NCI-H2171 (cell line): Measurements from ENCODE around the gene TNFRSF1A.
"Not testable (repeated sequence)": the region's sequence is repeated elsewhere in the genome, so short reads cannot be mapped to it uniquely, and the experiment has no call there.

Experiments used
- DNase-seq: peaks from one replicate; lab custom pipeline; 2025; lab: John Stamatoyannopoulos, UW

Gene TNFRSF1A

GRCh38 chr12:6302621-6303020 lies 39.3 kb downstream of the TNFRSF1A start:
- no peak for DNase-seq

GRCh38 chr12:6301721-6302120 lies 40.2 kb downstream of the TNFRSF1A start:
- no peak for DNase-seq

- DNase-seq: no peak
Observed at GRCh38 chr12:6297170-6297569, 44.7 kb downstream of the TNFRSF1A start.

- no peak for DNase-seq
Observed at GRCh38 chr12:6295094-6295811, 46.6 kb downstream of the TNFRSF1A start.

GRCh38 chr12:6294156-6295093 lies 47.5 kb downstream of the TNFRSF1A start:
- DNase-seq: no peak

- no peak for DNase-seq
Observed at GRCh38 chr12:6292606-6293005, 49.3 kb downstream of the TNFRSF1A start.

GRCh38 chr12:6289906-6290305 lies 52.0 kb downstream of the TNFRSF1A start:
- not testable (repeated sequence) for DNase-seq

- DNase-seq: not testable (repeated sequence)
Observed at GRCh38 chr12:6289081-6289480, 52.8 kb downstream of the TNFRSF1A start.

GRCh38 chr12:6288235-6288634 lies 53.6 kb downstream of the TNFRSF1A start:
- DNase-seq: no peak

GRCh38 chr12:6285532-6286306 lies 56.2 kb downstream of the TNFRSF1A start:
- DNase-seq: no peak

GRCh38 chr12:6285063-6285477 lies 56.8 kb downstream of the TNFRSF1A start:
- peak; percentile 78 for DNase-seq

GRCh38 chr12:6284273-6284672 lies 57.6 kb downstream of the TNFRSF1A start:
- DNase-seq: no peak

- no peak for DNase-seq
Observed at GRCh38 chr12:6282453-6282840, 59.4 kb downstream of the TNFRSF1A start.

GRCh38 chr12:6281081-6281809 lies 60.6 kb downstream of the TNFRSF1A start:
- DNase-seq: no peak

GRCh38 chr12:6280672-6281071 lies 61.2 kb downstream of the TNFRSF1A start:
- no peak for DNase-seq

- DNase-seq: no peak
Observed at GRCh38 chr12:6280053-6280469, 61.8 kb downstream of the TNFRSF1A start.

GRCh38 chr12:6279631-6280030 lies 62.2 kb downstream of the TNFRSF1A start:
- no peak for DNase-seq

GRCh38 chr12:6279256-6279628 lies 62.6 kb downstream of the TNFRSF1A start:
- DNase-seq: no peak
